ENCODE measurements around the gene MIOS.

GRCh38 chr7:7524121-7524520 is 42.6 kb upstream of the MIOS start:
- TF ChIP-seq CTCF (optimal IDR thresholded peaks at IDR 0.05 in 1 of 3, IDR thresholded peaks at IDR 0.05 in 1 of 3, conservative IDR thresholded peaks at IDR 0.05 in 1 of 3; ENCODE audit: extremely low read depth in 1 of 3, insufficient read depth in 2 of 3, low read length in 3 of 3) (no peak), EZH2 (IDR thresholded peaks at IDR 0.05; ENCODE audit: low read length) (no peak)

Data from keratinocyte (primary cell).